ENCODE measurements around the gene NSD2.

NSD2 gene

DNA sequence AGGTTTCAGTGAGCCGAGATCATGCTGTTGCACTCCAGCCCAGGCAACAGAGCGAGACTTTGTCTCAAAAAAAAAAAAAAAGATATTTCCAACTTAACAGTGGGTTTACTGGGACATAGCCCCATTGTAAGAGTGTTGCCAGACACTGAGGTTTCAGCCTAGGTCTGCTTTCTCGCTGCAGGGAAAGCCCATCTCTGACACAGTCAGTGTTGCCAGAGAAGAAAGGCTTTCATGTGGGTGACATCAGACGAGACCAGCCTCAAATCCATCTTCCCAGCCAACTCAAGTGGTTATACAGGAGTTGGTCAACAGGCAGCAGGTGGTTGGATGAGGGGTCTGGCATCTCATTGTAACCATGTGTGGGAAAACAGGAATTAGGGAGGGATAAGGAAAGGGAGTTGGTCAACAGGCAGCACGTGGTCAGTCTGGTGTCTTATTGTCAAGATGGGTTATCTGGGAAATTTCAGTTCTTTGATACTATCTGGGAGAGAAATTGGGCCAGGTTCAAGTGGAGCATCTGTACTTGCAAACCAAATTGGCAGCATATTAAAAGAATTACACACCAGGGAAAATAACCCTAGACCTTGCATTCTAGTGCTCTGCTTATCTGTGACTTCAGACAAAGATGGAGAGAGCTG is 96.4 kb downstream of the NSD2 start:
- TF ChIP-seq POLR2AphosphoS5 (IDR thresholded peaks at IDR 0.05; ENCODE audit: low read depth) (no peak), GABPA (IDR thresholded peaks at IDR 0.05; ENCODE audit: low read depth) (no peak), REST (IDR thresholded peaks at IDR 0.05; ENCODE audit: insufficient replicate concordance, low read depth) (no peak), SPI1 (IDR thresholded peaks at IDR 0.05; ENCODE audit: borderline replicate concordance, low read depth) (no peak)
- TF ChIP-seq, protein P1, sequence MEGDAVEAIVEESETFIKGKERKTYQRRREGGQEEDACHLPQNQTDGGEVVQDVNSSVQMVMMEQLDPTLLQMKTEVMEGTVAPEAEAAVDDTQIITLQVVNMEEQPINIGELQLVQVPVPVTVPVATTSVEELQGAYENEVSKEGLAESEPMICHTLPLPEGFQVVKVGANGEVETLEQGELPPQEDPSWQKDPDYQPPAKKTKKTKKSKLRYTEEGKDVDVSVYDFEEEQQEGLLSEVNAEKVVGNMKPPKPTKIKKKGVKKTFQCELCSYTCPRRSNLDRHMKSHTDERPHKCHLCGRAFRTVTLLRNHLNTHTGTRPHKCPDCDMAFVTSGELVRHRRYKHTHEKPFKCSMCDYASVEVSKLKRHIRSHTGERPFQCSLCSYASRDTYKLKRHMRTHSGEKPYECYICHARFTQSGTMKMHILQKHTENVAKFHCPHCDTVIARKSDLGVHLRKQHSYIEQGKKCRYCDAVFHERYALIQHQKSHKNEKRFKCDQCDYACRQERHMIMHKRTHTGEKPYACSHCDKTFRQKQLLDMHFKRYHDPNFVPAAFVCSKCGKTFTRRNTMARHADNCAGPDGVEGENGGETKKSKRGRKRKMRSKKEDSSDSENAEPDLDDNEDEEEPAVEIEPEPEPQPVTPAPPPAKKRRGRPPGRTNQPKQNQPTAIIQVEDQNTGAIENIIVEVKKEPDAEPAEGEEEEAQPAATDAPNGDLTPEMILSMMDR (IDR thresholded peaks at IDR 0.05; ENCODE audit: insufficient read depth, low read length): no peak
- Histone ChIP-seq H3K4me3 (replicated peaks; ENCODE audit: insufficient read depth, low read length) (no peak overlapping the region), H3K27me3 (ENCODE audit: insufficient read depth, poor library complexity, severe bottlenecking) (no peaks in the 10 kb centered on the region), H3K27ac (replicated peaks) (no peak overlapping the region)
- no peak for DNase-seq (ENCODE audit: low read depth in 1 of 2, low spot score in 1 of 2)

DNA sequence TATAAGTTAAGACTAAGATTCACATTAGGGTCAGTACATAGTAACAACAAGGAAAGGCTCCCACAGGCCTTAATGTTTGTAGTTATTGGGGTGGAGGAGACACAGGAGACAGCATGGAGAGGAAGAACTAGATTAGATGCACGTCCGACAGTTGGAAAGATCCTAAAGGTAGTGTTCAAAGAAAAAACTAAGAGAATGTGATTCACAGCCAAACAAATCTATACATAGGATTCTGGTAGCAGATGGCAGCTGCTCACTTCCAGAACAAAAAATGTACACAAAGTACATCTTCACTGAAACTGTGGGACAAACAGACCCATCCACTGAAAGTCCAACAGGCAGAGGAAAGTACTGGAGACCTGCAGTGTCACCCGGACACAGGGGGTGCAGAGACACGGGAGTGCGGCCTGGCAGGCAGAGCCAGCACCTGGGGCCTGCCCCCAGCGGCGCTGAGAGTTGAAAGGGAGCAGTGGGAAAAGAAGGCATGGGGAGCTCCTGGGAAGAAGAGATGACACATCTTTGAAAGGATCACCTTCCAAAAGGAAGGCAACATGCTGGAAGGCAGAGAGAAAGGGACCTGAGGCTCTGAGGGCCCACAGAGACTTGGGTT is 97.6 kb downstream of the NSD2 start:
- no peaks in the 10 kb centered on the region for H3K27me3 ChIP-seq (ENCODE audit: insufficient read depth, poor library complexity, severe bottlenecking)
- H3K27ac ChIP-seq (replicated peaks): no peak overlapping the region
- no peak for DNase-seq (ENCODE audit: low read depth in 1 of 2, low spot score in 1 of 2)
- TF ChIP-seq GABPA (IDR thresholded peaks at IDR 0.05; ENCODE audit: low read depth): no peak
- no peak for TF ChIP-seq REST (IDR thresholded peaks at IDR 0.05; ENCODE audit: insufficient replicate concordance, low read depth)
- TF ChIP-seq, protein P1 (IDR thresholded peaks at IDR 0.05; ENCODE audit: insufficient read depth, low read length): no peak
- TF ChIP-seq POLR2AphosphoS5 (IDR thresholded peaks at IDR 0.05; ENCODE audit: low read depth): no peak
- TF ChIP-seq SPI1 (IDR thresholded peaks at IDR 0.05; ENCODE audit: borderline replicate concordance, low read depth): no peak
- no peak overlapping the region for H3K4me3 ChIP-seq (replicated peaks; ENCODE audit: insufficient read depth, low read length)

- Histone ChIP-seq H3K27ac (replicated peaks) (no peak overlapping the region), H3K27me3 (ENCODE audit: insufficient read depth, poor library complexity, severe bottlenecking) (no peaks in the 10 kb centered on the region), H3K4me3 (replicated peaks; ENCODE audit: insufficient read depth, low read length) (no peak overlapping the region)
- DNase-seq (ENCODE audit: low read depth in 1 of 2, low spot score in 1 of 2): no peak
- TF ChIP-seq REST (IDR thresholded peaks at IDR 0.05; ENCODE audit: insufficient replicate concordance, low read depth) (no peak), SPI1 (IDR thresholded peaks at IDR 0.05; ENCODE audit: borderline replicate concordance, low read depth) (no peak), GABPA (IDR thresholded peaks at IDR 0.05; ENCODE audit: low read depth) (no peak), POLR2AphosphoS5 (IDR thresholded peaks at IDR 0.05; ENCODE audit: low read depth) (no peak)
- TF ChIP-seq, protein P1 (IDR thresholded peaks at IDR 0.05; ENCODE audit: insufficient read depth, low read length): no peak
Measured at GRCh38 chr4:1969928-1970723, 98.9 kb downstream of the NSD2 start.
